D341Med (cell line): ENCODE data around the gene STRN.
"Not testable (repeated sequence)": the region's sequence is repeated elsewhere in the genome, so short reads cannot be mapped to it uniquely, and the experiment has no call there.

Experiments used
- DNase-seq: peaks from one replicate; pipeline ENCODE4 v3.0.0; 2012; ENCODE audit warnings: low spot score

The STRN gene

GRCh38 chr2:36906277-36906676 is 60.1 kb downstream of the STRN start:
- DNase-seq: no peak

- no peak for DNase-seq
Measured at GRCh38 chr2:36904636-36905035, 61.7 kb downstream of the STRN start.

DNA sequence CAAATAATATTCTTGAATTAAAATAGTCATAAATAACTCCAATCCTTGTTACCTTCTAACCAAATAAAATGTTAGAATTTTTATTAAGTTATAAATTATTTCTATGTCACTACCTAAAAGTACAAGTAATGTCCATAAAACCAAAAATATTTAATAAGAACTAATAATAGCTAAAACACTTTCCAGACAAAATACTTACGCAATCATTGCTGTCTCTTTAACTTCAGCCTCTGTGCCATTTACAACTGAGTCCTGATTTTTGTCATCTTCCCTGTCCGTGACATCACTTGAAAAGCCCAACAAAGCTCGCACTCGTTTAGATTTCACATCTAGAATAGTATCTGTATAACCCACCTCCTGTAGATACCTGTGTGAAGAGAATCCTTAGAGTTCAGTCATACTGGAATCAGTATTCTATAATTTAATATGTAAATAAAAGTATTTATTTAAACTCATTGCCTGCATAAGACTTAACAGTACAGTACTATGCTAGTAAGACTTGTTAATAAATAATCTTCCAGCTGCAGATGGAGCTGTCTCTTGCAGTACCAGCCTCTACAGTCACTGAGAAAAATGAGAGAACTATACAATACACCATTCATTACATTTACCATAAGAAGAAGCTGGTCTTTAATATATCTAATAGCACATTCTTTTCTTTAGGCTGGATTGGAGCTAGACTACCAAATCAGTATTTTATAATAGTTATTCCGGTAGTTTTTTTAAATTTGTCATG is 63.8 kb downstream of the STRN start:
- DNase-seq: no peak

- DNase-seq: no peak
Measured at GRCh38 chr2:36892805-36893204, 73.5 kb downstream of the STRN start.

- no peak for DNase-seq
Measured at GRCh38 chr2:36889795-36890194, 76.5 kb downstream of the STRN start.

DNA sequence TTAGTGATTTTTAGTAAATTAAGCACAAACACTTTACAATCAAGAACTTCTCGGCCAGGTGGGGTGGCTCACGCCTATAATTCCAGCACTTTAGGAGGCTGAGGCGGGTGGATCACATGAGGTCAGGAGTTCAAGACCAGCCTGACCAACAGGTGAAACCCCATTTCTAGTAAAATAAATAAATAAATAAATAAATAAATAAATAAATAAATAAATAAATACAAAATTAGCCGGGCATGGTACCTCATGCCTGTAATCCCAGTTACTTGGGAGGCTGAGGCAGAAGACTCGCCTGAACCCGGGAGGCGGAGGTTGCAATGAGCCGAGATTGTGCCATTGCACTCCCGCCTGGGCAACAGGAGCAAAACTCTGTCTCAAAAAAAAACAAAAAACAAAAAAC is 79.2 kb downstream of the STRN start:
- not testable (repeated sequence) for DNase-seq

DNA sequence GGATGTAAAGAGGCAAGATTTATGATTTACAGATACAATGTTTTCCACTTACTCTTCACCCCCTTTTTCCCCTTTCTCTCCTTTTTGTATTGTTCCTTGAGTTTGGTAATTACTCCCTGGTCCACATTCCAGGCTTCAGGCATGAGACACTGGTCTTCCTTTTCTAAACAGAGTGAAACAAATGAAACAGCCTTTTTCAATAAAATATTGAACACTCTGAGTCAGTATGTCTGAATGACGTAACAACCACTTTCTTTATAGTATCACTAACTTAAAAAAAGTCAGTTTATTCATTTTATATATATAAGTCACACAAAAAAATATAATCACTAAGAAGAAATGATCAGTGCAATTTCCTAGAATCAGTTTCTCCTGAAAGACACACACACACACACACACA is 79.7 kb downstream of the STRN start:
- DNase-seq: no peak

DNA sequence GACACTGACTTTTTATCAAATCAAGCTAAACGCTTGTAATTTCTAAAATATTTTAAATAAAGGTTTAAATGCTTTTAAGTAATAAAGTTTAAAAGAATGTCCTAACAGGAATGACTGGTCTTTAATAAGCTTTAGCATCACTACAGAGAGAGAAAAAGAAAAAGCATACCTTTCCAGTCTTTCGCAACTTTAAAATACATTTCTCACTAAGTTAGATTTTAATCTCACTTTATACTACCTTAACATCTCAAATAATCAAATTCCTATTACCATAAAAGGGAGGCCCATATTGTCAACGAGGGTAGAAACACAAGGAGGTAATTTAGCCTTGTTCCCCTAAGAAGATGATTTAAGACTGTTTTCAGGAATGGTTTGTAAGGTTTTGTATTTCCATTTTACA is 80.7 kb downstream of the STRN start:
- no peak for DNase-seq

DNA sequence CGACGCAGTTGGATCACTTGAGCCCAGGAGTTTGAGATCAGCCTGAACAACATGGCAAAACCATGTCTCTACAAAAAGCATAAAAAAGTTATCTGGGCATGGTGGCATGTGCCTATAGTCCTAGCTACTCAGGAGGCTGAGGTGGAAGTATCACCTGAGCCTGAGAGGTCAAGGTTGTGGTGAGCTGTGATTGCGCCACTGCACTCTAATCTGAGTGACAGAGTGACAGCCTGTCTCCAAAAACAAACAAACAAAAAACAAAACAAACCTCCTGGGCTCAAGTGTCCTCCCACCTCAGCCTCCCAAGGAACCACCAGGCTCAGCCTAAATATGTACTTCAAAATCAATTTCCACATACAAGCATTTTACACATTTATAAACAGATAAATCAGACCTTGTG is 83.8 kb downstream of the STRN start:
- no peak for DNase-seq

GRCh38 chr2:36881816-36882215 is 84.5 kb downstream of the STRN start:
- no peak for DNase-seq

GRCh38 chr2:36878429-36878828 is 87.9 kb downstream of the STRN start:
- DNase-seq: no peak

GRCh38 chr2:36871068-36871707 is 95.1 kb downstream of the STRN start:
- DNase-seq: no peak

GRCh38 chr2:36869606-36870005 is 96.7 kb downstream of the STRN start:
- DNase-seq: no peak

GRCh38 chr2:36861896-36862295 is 104.4 kb downstream of the STRN start:
- DNase-seq: no peak

- no peak for DNase-seq
Measured at GRCh38 chr2:36859366-36859792, 107.0 kb downstream of the STRN start.

DNA sequence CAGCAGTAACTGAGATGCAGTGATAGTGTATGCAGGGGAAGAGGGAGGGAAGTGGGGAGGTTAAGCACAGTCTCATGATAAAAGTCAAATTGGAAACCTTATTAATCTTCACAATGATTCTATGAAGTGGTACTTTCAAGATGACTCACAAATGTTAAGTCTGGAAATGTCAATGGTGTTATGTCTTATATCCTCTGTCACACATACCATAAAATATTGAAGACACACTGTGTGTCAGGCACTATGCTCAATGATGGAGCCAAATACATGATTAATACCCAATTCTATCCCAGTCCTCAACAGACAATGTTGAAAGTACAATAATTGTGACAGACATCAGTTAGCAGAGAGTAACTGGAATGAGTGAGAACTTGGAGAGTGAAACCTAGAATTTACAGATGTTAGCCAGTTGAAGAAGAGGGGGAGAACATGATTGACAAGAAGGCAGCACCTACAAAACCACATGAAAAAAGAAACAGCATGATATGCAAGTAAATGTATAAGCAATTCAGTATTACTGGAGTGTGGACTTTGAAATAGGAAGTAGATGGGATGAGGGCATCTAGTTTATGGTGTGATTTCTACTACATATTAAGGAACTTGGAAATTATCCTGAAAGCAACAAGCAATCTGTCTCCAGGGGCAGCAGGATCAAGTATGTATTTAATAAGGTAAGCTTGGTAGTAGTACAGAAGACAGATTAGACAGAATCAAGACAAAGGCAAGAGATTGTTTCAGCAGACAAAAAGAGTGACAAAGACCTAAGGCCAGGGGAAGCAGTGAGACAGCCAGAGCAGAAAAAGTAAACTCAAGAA is 107.6 kb downstream of the STRN start:
- DNase-seq: no peak

DNA sequence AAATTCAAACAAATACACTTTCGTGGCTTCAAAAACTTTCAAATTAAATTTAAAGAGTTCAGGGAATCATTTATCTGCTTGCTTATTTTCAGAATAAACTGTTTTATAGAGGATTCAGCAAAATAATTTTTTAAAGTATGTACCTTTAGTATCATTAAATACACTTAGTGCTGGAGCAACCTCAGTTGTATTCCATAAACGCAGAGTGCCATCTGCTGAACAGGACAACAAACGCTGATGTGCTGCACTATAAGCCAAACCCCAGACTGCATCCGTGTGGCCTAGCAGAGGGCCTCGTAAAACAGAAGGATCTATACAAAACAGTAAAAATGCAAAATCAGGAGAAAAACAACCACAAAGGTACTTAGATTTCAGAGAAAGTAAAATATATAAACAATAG is 108.6 kb downstream of the STRN start:
- no peak for DNase-seq

DNA sequence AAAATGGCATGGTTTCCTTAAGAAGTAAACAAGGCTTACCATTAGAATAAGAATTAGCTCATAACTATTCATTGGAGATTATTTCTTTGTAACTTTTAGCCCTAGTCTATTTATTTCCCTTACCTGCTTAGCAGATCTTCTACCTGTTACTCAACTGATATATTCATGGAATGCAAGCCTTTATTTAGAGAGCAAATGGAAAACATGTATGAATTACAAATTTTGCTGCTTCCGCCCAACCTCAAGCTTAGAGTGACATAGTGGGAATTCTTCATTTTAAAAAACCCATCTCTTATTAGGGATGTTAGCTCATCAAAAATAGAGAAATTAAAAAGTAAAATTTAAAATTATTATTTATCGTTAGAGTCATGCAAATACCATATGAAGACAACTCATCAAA is 110.9 kb downstream of the STRN start:
- no peak for DNase-seq

GRCh38 chr2:36854241-36854640 is 112.1 kb downstream of the STRN start:
- DNase-seq: no peak

GRCh38 chr2:36849265-36849664 is 117.1 kb downstream of the STRN start:
- DNase-seq: no peak

DNA sequence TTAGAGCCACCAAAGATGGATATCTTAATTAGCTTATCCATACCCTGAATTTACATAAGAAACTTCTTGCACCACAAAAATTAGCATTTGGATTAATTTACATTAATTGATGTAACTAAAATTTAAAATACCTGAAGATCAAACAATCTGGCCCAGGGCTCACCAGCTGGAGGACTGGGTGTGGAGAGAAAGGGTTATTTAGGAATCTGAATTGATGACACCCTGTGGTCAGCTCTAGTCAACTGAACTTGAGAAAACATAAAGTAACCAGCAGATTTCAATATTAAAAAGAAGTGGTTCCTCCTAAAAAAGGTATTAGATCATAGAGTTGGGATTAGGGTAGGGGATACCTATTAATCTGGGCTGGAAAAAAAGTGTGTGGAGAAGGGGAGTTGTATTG is 122.5 kb downstream of the STRN start:
- no peak for DNase-seq

- DNase-seq: no peak
Measured at GRCh38 chr2:36839976-36840617, 126.2 kb downstream of the STRN start.
